DOHH2 (cell line): ENCODE results near the gene CORO6.

Source experiments
- H3F3A ChIP-seq: fragments of 200-600 bp; sonication (generic), shearing (Covaris generic); 2 replicates; pipeline ENCODE4 v1.6.0; 2016; ENCODE audit warnings: antibody characterized with exemption, mild to moderate bottlenecking; ENCODE audit not compliant: control insufficient read depth, insufficient read depth
- H3K27ac ChIP-seq: fragments of 200-600 bp; sonication (generic); 2 replicates; pipeline ENCODE4 v1.5.1; 2014; ENCODE audit warnings: low read depth, mild to moderate bottlenecking, low read length, moderate library complexity
- H3K27me3 ChIP-seq: fragments of 200-600 bp; sonication (generic); 2 replicates; pipeline ENCODE4 v1.6.1; 2014; ENCODE audit warnings: mild to moderate bottlenecking, low read length, mixed read lengths; ENCODE audit not compliant: control insufficient read depth
- H3K36me3 ChIP-seq: fragments of 200-600 bp; sonication (generic); 2 replicates; pipeline ENCODE4 v1.6.1; 2014; ENCODE audit warnings: mild to moderate bottlenecking, low read length, moderate library complexity, mixed read lengths; ENCODE audit not compliant: control insufficient read depth
- H3K4me1 ChIP-seq: fragments of 200-600 bp; sonication (generic); 2 replicates; pipeline ENCODE4 v1.6.1; 2014; ENCODE audit warnings: mild to moderate bottlenecking, low read length, mixed read lengths; ENCODE audit not compliant: control insufficient read depth
- H3K4me2 ChIP-seq: fragments of 200-600 bp; sonication (generic); 2 replicates; pipeline ENCODE4 v1.6.0; 2014; ENCODE audit warnings: mild to moderate bottlenecking, low read length, moderate library complexity
- H3K4me3 ChIP-seq: fragments of 200-600 bp; sonication (generic); 2 replicates; pipeline ENCODE4 v1.5.1; 2014; ENCODE audit warnings: mild to moderate bottlenecking, low read length, mixed read lengths
- H3K79me2 ChIP-seq: fragments of 200-600 bp; sonication (generic); 2 replicates; pipeline ENCODE4 v1.6.1; 2014; ENCODE audit warnings: mild to moderate bottlenecking, low read length, mixed read lengths; ENCODE audit not compliant: control insufficient read depth
- H3K9me2 ChIP-seq: fragments of 200-600 bp; sonication (generic); replicated peaks from 2 replicates; pipeline ENCODE4 v1.6.1; 2014; ENCODE audit warnings: mild to moderate bottlenecking, low read length, mixed read lengths; ENCODE audit not compliant: control insufficient read depth
- H3K9me3 ChIP-seq: fragments of 200-600 bp; sonication (generic); 2 replicates; pipeline ENCODE4 v1.6.1; 2014; ENCODE audit warnings: antibody characterized with exemption, low read length, mixed read lengths; ENCODE audit not compliant: control insufficient read depth, insufficient read depth
- H4K20me1 ChIP-seq: fragments of 200-600 bp; sonication (generic); 2 replicates; pipeline ENCODE4 v1.6.0; 2014; ENCODE audit warnings: low read depth, mild to moderate bottlenecking, antibody characterized with exemption, low read length, moderate library complexity; ENCODE audit not compliant: control insufficient read depth, insufficient read depth
- CTCF ChIP-seq: fragments of 200-600 bp; sonication (generic); IDR thresholded peaks from one replicate; pipeline ENCODE4 v1.5.1; 2014; ENCODE audit warnings: antibody characterized with exemption, mild to moderate bottlenecking, low read depth, low read length; ENCODE audit not compliant: poor library complexity, severe bottlenecking
- EZH2phosphoT487 ChIP-seq: fragments of 200-600 bp; sonication (generic); IDR thresholded peaks from 2 replicates; pipeline ENCODE4 v1.6.1; 2017; ENCODE audit warnings: borderline replicate concordance, mild to moderate bottlenecking, antibody characterized with exemption, low read length, moderate library complexity, mixed read lengths

Gene CORO6

GRCh38 chr17:29571486-29571882 lies 51.2 kb downstream of the CORO6 start:
- peaks cover 10% of the 10 kb centered on the region for H3K79me2 ChIP-seq
- H3K4me3 ChIP-seq, result no peak overlapping the region
- H4K20me1 ChIP-seq, result no peaks in the 10 kb centered on the region
- H3K4me2 ChIP-seq, result no peak overlapping the region
- peaks cover 22% of the 10 kb centered on the region for H3K4me1 ChIP-seq
- H3F3A ChIP-seq, result peaks cover 8% of the 10 kb centered on the region
- H3K36me3 ChIP-seq, result peaks cover 51% of the 10 kb centered on the region
- TF ChIP-seq EZH2phosphoT487 (no peak), CTCF (no peak)
- no peaks in the 10 kb centered on the region for H3K27me3 ChIP-seq
- H3K27ac ChIP-seq, result no peak overlapping the region
- no peaks in the 10 kb centered on the region for H3K9me2 ChIP-seq
- H3K9me3 ChIP-seq, result no peaks in the 10 kb centered on the region

GRCh38 chr17:29570521-29570920 lies 52.2 kb downstream of the CORO6 start:
- Histone ChIP-seq H3K4me2 (no peak overlapping the region), H4K20me1 (no peaks in the 10 kb centered on the region), H3K36me3 (peaks cover 41% of the 10 kb centered on the region), H3K9me2 (no peaks in the 10 kb centered on the region), H3K4me1 (peaks cover 24% of the 10 kb centered on the region), H3K4me3 (no peak overlapping the region), H3K9me3 (no peaks in the 10 kb centered on the region), H3F3A (peaks cover 8% of the 10 kb centered on the region), H3K27me3 (no peaks in the 10 kb centered on the region), H3K79me2 (peaks cover 20% of the 10 kb centered on the region), H3K27ac (no peak overlapping the region)
- TF ChIP-seq CTCF (no peak), EZH2phosphoT487 (no peak)

- no peaks in the 10 kb centered on the region for H3K9me2 ChIP-seq
- H3K4me2 ChIP-seq, result peak overlapping the region; percentile 88
- peaks cover 30% of the 10 kb centered on the region for H3K36me3 ChIP-seq
- H3K27ac ChIP-seq, result no peak overlapping the region; the same call in 1 of the 2 replicates
- H4K20me1 ChIP-seq, result no peaks in the 10 kb centered on the region
- peaks cover 8% of the 10 kb centered on the region for H3F3A ChIP-seq
- H3K4me3 ChIP-seq, result peak overlapping the region; percentile 79
- H3K9me3 ChIP-seq, result no peaks in the 10 kb centered on the region
- H3K27me3 ChIP-seq, result no peaks in the 10 kb centered on the region
- H3K79me2 ChIP-seq, result peaks cover 29% of the 10 kb centered on the region
- peaks cover 25% of the 10 kb centered on the region for H3K4me1 ChIP-seq
- TF ChIP-seq CTCF, result no peak
- TF ChIP-seq EZH2phosphoT487, result no peak
These were observed 53.3 kb downstream of the CORO6 start for GRCh38 chr17:29569245-29569950.
